Activated T-cell treated with anti-CD3 and anti-CD28 coated beads, Interleukin-2, amount 50 U/mL, for 72 hours (primary cell): ENCODE measurements around the gene EIF4E1B. TPM values are rescaled to one million over a fixed set of nuclear protein-coding genes. Genes with fewer than 3 reads are reported as not detected.
A peak's percentile ranks its signal among the peaks of the same experiment; 100 is the strongest.

ENCODE experiments used
- ATAC-seq, 2 donors: fragments of 150-1000 bp; cut with Tn5 transposase; replicated peaks in 1 of 2; 2 replicates each; pipeline ENCODE4 v1.10.0; 2021; ENCODE audit warnings: moderate library complexity in 2 of 2, mild to moderate bottlenecking in 1 of 2
- DNase-seq, 2 donors: peaks; one replicate each; pipeline ENCODE4 v3.0.0; 2021 to 2022; ENCODE audit warnings: mixed read lengths in 1 of 2
- H3K27ac Mint-ChIP-seq: one replicate; pipeline ENCODE4 v1.8.0; 2022; ENCODE audit warnings: mild to moderate bottlenecking, moderate library complexity, mixed read lengths
- H3K27me3 Mint-ChIP-seq: one replicate; pipeline ENCODE4 v1.8.0; 2022; ENCODE audit warnings: low read depth, mixed read lengths
- H3K36me3 Mint-ChIP-seq, 2 donors: one replicate each; pipeline ENCODE4 v1.8.0; 2022; ENCODE audit warnings: mixed read lengths in 2 of 2, mild to moderate bottlenecking in 1 of 2; ENCODE audit not compliant: insufficient read depth in 2 of 2
- H3K4me1 Mint-ChIP-seq: one replicate; pipeline ENCODE4 v1.8.0; 2022; ENCODE audit warnings: low read depth, mixed read lengths
- H3K4me3 Mint-ChIP-seq, 2 donors: one replicate each; pipeline ENCODE4 v1.8.0; 2022; ENCODE audit warnings: mild to moderate bottlenecking in 2 of 2, mixed read lengths in 2 of 2, moderate library complexity in 2 of 2
- H3K9me3 Mint-ChIP-seq, 2 donors: one replicate each; pipeline ENCODE4 v1.8.0; 2022; ENCODE audit warnings: mixed read lengths in 2 of 2
- total RNA-seq, 2 donors: library from RNA; stranded (reverse); gene quantifications; one replicate each; pipeline ENCODE4 v1.2.3, GENCODE V29; 2022

The EIF4E1B gene
- total RNA-seq, 2 donors from 2014 or later: not detected

- Mint-ChIP-seq H3K36me3 (no peaks in the 10 kb centered on the region), H3K27me3 (peaks cover 40% of the 10 kb centered on the region), H3K9me3 (no peaks in the 10 kb centered on the region), H3K27ac (no peak overlapping the region), H3K4me1 (peaks cover 8% of the 10 kb centered on the region), H3K4me3 (no peak overlapping the region)
- ATAC-seq (no peak), DNase-seq (no peak)
Observed at GRCh38 chr5:176638437-176638836, 8.0 kb downstream of the EIF4E1B start.

DNA sequence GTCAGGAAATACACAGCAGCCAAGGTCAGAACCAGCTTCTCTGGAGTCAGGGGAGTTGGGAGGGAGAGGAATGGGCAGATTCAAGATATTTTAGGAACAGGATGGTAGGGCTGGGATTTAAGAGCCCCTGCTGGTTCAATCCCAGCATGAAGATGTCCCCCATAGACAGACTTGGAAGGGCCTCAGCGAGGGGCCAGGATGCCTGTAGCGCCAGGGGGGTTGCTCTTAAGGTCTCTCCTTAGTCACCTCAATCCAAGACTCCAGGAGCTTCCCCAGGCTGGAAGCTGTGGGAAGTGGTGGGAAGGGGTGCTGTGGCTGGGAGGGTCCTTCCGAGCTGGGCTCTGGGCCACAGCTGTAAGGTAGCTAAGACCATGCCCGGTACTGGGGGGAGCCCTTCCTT is 8.7 kb downstream of the EIF4E1B start:
- H3K9me3 Mint-ChIP-seq: no peaks in the 10 kb centered on the region
- DNase-seq (no peak), ATAC-seq (no peak)
- peaks cover 32% of the 10 kb centered on the region for H3K27me3 Mint-ChIP-seq
- no peak overlapping the region for H3K4me3 Mint-ChIP-seq
- H3K27ac Mint-ChIP-seq: no peak overlapping the region
- H3K36me3 Mint-ChIP-seq: no peaks in the 10 kb centered on the region
- peaks cover under 1% of the 10 kb centered on the region for H3K4me1 Mint-ChIP-seq

GRCh38 chr5:176639981-176640380 is 9.5 kb downstream of the EIF4E1B start:
- no peaks in the 10 kb centered on the region for H3K36me3 Mint-ChIP-seq
- H3K27me3 Mint-ChIP-seq: peaks cover 27% of the 10 kb centered on the region
- ATAC-seq: no peak
- no peak for DNase-seq
- no peaks in the 10 kb centered on the region for H3K9me3 Mint-ChIP-seq
- no peak overlapping the region for H3K4me3 Mint-ChIP-seq
- no peak overlapping the region for H3K27ac Mint-ChIP-seq
- no peaks in the 10 kb centered on the region for H3K4me1 Mint-ChIP-seq

DNA sequence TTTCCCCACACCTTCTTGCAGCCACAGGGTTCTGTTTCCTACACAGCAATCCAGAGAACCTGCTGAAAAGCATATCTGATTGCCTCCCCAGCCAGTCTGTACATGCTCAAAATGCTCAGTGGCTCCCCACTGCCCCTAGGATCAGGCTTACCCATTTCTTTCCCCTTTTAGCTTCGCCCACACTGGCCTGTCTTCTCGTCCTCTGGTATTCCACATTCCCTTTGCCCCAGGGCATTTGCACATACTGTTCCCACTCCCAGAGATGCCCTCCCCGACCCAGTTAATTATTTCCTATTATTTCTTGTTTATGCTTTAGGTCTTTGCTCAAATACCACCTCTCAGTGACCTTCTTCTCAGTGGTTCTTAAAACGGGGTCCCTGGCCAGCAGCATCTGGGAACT is 10.1 kb downstream of the EIF4E1B start:
- Mint-ChIP-seq H3K4me3 (no peak overlapping the region), H3K4me1 (no peaks in the 10 kb centered on the region), H3K36me3 (no peaks in the 10 kb centered on the region), H3K27me3 (peaks cover 20% of the 10 kb centered on the region), H3K27ac (no peak overlapping the region), H3K9me3 (no peaks in the 10 kb centered on the region)
- no peak for ATAC-seq
- DNase-seq: no peak

DNA sequence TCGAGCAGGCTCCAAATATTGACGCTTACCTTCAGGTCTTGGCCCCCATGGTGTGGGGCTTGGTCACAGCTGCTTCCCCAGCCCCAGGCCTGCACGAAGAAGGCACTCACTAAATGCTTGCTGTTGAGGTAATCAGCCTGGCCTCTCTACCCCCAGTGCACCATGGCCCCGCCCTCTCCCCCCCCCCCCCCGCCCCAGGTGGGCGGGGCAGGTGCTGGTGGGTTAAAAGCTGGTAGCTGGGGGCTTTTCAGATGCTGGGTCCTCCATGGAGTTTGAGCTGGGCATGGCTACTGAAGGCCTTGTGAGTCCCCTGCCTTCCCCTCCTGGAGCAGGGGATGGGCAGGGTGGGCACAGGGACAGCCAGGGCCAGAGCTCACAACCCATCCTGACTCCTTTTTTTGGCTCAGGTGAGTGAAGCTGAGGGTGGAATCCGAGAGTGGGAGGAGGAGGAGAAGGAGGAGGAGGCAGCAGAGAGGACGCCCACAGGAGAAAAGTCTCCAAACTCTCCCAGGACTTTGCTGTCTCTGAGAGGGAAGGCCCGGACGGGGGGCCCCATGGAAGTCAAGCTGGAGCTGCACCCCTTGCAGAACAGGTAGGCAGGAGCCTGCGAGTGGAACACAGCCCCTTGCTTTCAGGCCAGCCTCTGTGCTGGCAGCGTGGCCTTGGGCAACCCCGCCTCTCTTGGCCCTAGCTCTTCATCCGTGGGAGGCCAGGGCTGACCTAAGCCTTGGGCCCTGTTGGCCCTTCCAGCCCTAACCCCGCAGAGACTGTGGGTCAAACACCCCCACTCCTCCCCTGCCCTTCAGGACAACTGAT is 12.4 kb downstream of the EIF4E1B start:
- ATAC-seq (no peak), DNase-seq (no peak)
- H3K4me1 Mint-ChIP-seq: peaks cover 14% of the 10 kb centered on the region
- H3K36me3 Mint-ChIP-seq: no peaks in the 10 kb centered on the region
- peaks cover 6% of the 10 kb centered on the region for H3K27me3 Mint-ChIP-seq
- no peaks in the 10 kb centered on the region for H3K9me3 Mint-ChIP-seq
- H3K27ac Mint-ChIP-seq: no peak overlapping the region
- no peak overlapping the region for H3K4me3 Mint-ChIP-seq

DNA sequence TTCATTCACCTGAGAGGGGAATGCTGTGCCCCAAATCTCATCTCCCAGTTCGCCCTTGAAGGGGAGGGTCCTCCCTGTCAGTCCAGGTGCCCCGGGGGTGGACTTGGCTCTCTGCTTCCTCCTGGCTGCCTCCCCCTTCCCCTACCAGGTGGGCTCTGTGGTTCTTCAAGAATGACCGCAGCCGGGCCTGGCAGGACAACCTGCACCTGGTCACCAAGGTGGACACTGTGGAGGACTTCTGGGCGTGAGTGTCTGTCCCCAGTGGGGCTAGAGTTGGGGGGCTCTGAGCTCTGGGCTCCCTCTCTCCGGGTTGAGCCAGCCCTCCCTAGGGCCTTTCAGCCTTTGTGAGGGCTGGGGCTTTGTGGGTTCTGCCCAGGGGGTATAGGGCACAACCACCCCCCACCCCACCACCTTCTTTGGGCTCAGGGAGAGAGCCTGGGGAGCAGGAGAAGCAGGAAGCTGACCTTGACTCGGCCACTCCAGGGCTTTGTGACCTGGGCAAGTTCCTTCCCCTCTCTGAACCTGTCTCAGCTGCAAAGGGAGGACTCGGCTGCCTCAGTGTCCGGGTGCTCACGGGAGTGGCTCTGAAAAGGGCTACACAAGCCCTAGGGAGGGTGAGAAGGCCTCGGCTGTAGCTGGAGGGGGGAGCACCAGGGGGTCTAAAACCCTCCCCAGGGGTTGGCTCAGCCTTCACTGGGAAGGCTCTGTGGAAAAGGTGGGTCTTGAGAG is 13.2 kb downstream of the EIF4E1B start:
- no peak for ATAC-seq
- DNase-seq: no peak
- Mint-ChIP-seq H3K27me3 (no peaks in the 10 kb centered on the region), H3K27ac (no peak overlapping the region), H3K4me3 (no peak overlapping the region), H3K4me1 (peaks cover 20% of the 10 kb centered on the region), H3K9me3 (no peaks in the 10 kb centered on the region), H3K36me3 (no peaks in the 10 kb centered on the region)

DNA sequence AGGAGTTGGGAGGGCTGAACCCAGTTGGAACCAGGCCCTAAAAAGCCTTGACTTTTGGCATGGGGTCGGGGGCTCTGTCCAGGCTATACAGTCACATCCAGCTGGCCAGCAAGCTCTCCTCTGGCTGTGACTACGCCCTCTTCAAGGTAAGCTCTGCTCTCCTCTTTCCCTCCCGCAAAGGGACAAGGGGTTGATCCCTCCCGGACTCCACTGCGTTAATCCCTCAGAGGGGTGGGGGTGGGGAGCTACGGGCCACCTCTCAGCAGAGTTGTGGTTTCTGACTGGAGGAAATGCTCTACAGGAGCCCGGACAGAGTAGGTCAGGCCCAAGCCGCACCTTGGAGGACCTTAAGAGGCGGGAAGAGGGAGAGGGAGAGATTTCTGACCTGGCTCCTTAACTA is 13.8 kb downstream of the EIF4E1B start:
- peaks cover 27% of the 10 kb centered on the region for H3K4me1 Mint-ChIP-seq
- H3K9me3 Mint-ChIP-seq: no peaks in the 10 kb centered on the region
- ATAC-seq: no peak
- H3K36me3 Mint-ChIP-seq: no peaks in the 10 kb centered on the region
- no peaks in the 10 kb centered on the region for H3K27me3 Mint-ChIP-seq
- no peak for DNase-seq
- no peak overlapping the region for H3K27ac Mint-ChIP-seq
- no peak overlapping the region for H3K4me3 Mint-ChIP-seq

DNA sequence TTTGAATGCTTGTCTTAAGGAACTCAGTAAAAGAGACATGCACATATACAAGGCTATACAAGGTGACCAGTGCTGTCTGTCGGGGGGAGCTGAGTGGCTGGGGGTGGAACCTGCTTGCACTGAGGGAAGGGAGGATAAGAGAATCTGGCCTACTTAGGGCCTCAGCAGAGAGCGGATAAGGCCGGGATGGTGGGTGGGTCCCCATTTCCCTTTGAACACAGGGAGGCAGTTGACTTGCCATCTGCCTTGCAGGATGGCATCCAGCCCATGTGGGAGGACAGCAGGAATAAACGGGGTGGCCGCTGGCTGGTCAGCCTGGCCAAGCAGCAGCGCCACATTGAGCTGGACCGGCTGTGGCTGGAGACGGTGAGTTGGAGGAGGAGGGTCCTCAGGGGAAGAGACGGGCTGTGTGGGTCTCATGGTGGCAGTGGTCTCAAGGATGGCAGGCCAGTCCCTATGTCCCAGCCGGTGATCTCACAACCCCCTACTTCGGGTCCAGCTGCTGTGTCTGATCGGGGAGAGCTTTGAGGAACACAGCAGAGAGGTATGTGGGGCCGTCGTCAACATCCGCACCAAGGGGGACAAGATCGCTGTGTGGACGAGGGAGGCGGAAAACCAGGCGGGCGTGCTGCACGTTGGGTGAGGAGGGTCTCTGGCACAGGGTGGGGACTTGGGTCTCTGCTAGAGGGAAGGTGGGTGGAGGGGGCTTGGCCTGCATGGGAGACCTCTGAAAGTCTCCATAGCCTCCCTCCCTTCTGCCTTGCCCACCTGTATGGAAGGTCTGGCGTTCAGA is 14.6 kb downstream of the EIF4E1B start:
- Mint-ChIP-seq H3K27me3 (peaks cover 2% of the 10 kb centered on the region), H3K4me3 (no peak overlapping the region), H3K4me1 (peaks cover 32% of the 10 kb centered on the region), H3K36me3 (no peaks in the 10 kb centered on the region), H3K9me3 (no peaks in the 10 kb centered on the region), H3K27ac (no peak overlapping the region)
- DNase-seq (no peak), ATAC-seq (no peak)

DNA sequence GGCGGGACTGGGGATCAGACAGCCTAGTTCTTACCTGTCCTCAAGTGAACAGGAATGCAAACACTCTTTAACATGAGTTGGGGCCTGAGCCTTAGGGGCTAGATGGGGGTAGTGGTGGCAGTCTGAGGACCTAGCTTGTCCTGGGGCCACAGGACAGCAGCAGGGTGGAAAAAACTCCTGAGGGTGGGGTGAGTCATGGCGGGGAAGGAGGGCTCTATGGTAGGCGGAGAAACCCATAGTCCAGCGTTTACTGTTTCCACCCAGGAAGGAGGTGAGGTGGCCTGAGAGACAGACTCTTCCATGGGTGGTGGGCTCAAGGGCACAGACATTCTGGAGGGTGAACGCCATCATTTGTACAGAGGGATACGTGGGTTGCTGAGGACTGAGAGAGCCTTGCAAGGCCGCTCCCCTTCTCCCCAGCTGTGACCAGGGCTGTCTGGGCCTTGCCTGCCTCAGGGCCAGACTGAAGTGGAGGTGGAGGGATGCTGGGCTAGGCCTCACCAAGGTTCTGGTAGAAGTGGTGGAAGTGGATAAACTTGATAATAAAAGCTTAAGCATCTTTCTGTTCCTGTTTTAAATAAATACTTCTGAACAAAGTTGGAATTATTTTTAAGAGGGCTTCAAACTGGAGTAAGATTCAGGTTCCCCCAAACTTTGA is 15.7 kb downstream of the EIF4E1B start:
- DNase-seq (no peak), ATAC-seq (no peak)
- peaks cover 5% of the 10 kb centered on the region for H3K27me3 Mint-ChIP-seq
- H3K27ac Mint-ChIP-seq: peak overlapping the region; percentile 17
- no peaks in the 10 kb centered on the region for H3K36me3 Mint-ChIP-seq
- peaks cover 42% of the 10 kb centered on the region for H3K4me1 Mint-ChIP-seq
- no peaks in the 10 kb centered on the region for H3K9me3 Mint-ChIP-seq
- H3K4me3 Mint-ChIP-seq: peak overlapping the region; percentile 90 to 92

GRCh38 chr5:176646707-176647029 is 16.2 kb downstream of the EIF4E1B start:
- no peaks in the 10 kb centered on the region for H3K36me3 Mint-ChIP-seq
- H3K4me3 Mint-ChIP-seq: peak overlapping the region; percentile 90 to 92
- H3K27me3 Mint-ChIP-seq: peaks cover 5% of the 10 kb centered on the region
- DNase-seq: no peak
- peaks cover 42% of the 10 kb centered on the region for H3K4me1 Mint-ChIP-seq
- ATAC-seq: peak in 1 of 2 donors; percentile 17
- H3K27ac Mint-ChIP-seq: peak overlapping the region; percentile 17
- H3K9me3 Mint-ChIP-seq: no peaks in the 10 kb centered on the region

DNA sequence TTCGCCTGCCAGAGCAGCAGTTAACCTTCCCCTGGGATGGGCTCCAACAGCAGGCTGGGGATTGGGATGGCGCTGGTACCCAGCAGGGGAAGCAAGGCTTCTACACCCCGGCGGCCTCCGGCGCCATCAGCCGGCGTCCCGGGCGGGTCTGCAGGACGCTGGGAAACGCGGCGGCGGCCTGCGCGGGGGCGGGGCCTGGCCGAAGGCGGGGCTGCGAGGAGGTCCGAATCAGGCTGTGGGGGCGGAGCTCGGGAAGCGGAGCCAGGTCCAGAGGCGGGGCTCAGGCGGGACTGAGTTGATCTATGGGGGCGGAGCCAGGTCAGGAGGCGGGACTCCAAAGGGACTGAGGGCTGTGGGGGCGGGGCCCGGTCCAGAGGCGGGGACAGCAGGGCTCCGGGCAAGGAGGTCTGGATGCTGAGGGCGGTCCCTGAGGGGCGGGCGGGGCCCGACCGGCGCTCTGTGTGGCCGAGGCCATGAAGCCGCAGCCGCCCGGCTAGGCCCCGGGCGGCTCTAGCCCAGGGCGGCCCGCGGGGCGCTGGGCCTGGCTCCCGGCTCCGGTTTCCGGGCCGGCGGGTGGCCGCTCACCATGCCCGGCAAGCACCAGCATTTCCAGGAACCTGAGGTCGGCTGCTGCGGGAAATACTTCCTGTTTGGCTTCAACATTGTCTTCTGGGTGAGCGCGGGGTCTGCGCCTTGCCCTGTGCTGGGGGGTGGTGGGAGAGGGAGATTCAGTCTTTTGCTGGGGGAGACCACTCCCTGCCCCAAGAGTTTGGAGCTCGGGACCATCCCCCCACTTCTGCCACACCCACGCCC is 16.8 kb downstream of the EIF4E1B start, which contains the start of gene TSPAN17:
Gene TSPAN17 (plus strand): TSS at position 455 of the 813 bp plus-strand sequence. CDS start 132 bp downstream, at position 587.
- DNase-seq (peak; percentile 100), ATAC-seq (peak; percentile 95)
- Mint-ChIP-seq H3K4me1 (peaks cover 45% of the 10 kb centered on the region), H3K27me3 (peaks cover 5% of the 10 kb centered on the region), H3K27ac (peak within 1 kb of the TSS; percentile 77), H3K4me3 (peak within 1 kb of the TSS; percentile 90 to 92), H3K9me3 (no peaks in the 10 kb centered on the region), H3K36me3 (no peaks in the 10 kb centered on the region)

DNA sequence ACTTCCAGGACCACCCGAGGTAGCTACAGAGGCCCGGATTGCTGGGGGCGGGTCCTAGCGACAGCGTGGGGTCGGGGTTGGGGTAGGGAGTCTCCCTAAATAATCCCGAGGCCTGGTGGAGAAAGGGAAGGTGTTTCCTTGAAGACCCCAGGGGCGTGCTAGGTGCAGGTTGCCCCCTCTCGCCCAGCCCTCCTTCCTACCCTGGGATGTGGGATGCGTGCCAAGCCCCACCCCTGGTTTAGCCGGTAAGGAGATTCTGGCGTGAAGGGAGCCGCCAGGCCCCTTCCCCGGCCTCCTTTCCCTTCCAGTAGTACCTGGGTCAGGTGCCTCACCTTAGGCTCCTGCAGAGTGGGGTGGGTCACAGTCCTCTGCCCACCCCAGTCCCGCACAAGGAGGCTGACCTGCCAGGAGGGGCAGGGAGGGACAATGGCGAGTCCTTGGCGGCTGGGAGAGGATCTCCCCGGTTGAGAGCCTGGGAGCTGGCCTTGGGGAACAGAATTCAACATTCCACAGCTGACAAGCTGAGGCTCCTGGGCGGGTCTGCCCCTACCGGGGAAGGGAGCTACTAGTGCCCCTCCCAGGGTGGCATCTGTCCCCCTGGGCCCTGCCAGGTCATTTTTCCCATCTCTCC is 17.5 kb downstream of the EIF4E1B start:
- Mint-ChIP-seq H3K27ac (peak overlapping the region; percentile 77), H3K36me3 (no peaks in the 10 kb centered on the region), H3K4me3 (peak overlapping the region; percentile 84 to 85), H3K4me1 (peaks cover 52% of the 10 kb centered on the region), H3K9me3 (no peaks in the 10 kb centered on the region), H3K27me3 (peaks cover 5% of the 10 kb centered on the region)
- no peak for ATAC-seq
- DNase-seq: peak in 1 of 2 donors; percentile 27
